HL-60/S4 treated with retinoic acid at 250 ng/mL for 4 days and 3 days (cell line): Measurements from ENCODE around the gene BRCC3.

ENCODE experiments used
- in situ Hi-C: fragments of 300-500 bp; cut with MboI; formaldehyde crosslinking; loops from 2 replicates; pipeline ENCODE4 v1.7.0; 2022; ENCODE audit warnings: low sequenced_read_pairs

Gene BRCC3

GRCh38 chrX:155056877-155057792 is 14.2 kb upstream of the BRCC3 start:
- in situ Hi-C loops, result no loop called here

- in situ Hi-C loops, result no loop called here
Observed at GRCh38 chrX:155061760-155062159, 9.5 kb upstream of the BRCC3 start.

GRCh38 chrX:155065035-155065734 is 6.1 kb upstream of the BRCC3 start:
- in situ Hi-C loops, result no loop called here

- in situ Hi-C loops, result no loop called here
Observed at GRCh38 chrX:155068165-155068564, 3.1 kb upstream of the BRCC3 start.

- in situ Hi-C loops, result no loop called here
Observed at GRCh38 chrX:155069414-155069813, 1.9 kb upstream of the BRCC3 start.

GRCh38 chrX:155070038-155070437 is 1.3 kb upstream of the BRCC3 start:
- in situ Hi-C loops, result no loop called here

GRCh38 chrX:155070663-155070974 is 689 bp upstream of the BRCC3 start:
- in situ Hi-C loops, result no loop called here

- in situ Hi-C loops, result no loop called here
Observed at GRCh38 chrX:155071694-155072280, 479 bp downstream of the BRCC3 start.

GRCh38 chrX:155086202-155086840 is 15.0 kb downstream of the BRCC3 start:
- in situ Hi-C loops, result no loop called here

- in situ Hi-C loops, result no loop called here
Observed at GRCh38 chrX:155086961-155087735, 15.8 kb downstream of the BRCC3 start.

GRCh38 chrX:155094468-155095061 is 23.3 kb downstream of the BRCC3 start:
- in situ Hi-C loops, result no loop called here

- in situ Hi-C loops, result no loop called here
Observed at GRCh38 chrX:155105919-155106318, 34.6 kb downstream of the BRCC3 start.

- in situ Hi-C loops, result no loop called here
Observed at GRCh38 chrX:155108427-155108826, 37.1 kb downstream of the BRCC3 start.

GRCh38 chrX:155112171-155112570 is 40.9 kb downstream of the BRCC3 start:
- in situ Hi-C loops, result no loop called here

- in situ Hi-C loops, result no loop called here
Observed at GRCh38 chrX:155113097-155113496, 41.8 kb downstream of the BRCC3 start.

GRCh38 chrX:155115174-155115819 is 44.0 kb downstream of the BRCC3 start:
- in situ Hi-C loops, result no loop called here

- in situ Hi-C loops, result no loop called here
Observed at GRCh38 chrX:155127465-155127864, 56.2 kb downstream of the BRCC3 start.

- in situ Hi-C loops, result no loop called here
Observed at GRCh38 chrX:155127940-155128339, 56.6 kb downstream of the BRCC3 start.

- in situ Hi-C loops, result no loop called here
Observed at GRCh38 chrX:155132110-155132509, 60.8 kb downstream of the BRCC3 start.

- in situ Hi-C loops, result no loop called here
Observed at GRCh38 chrX:155134255-155134654, 62.9 kb downstream of the BRCC3 start.
